ENCODE results near the gene HDAC5.

Gene HDAC5

DNA sequence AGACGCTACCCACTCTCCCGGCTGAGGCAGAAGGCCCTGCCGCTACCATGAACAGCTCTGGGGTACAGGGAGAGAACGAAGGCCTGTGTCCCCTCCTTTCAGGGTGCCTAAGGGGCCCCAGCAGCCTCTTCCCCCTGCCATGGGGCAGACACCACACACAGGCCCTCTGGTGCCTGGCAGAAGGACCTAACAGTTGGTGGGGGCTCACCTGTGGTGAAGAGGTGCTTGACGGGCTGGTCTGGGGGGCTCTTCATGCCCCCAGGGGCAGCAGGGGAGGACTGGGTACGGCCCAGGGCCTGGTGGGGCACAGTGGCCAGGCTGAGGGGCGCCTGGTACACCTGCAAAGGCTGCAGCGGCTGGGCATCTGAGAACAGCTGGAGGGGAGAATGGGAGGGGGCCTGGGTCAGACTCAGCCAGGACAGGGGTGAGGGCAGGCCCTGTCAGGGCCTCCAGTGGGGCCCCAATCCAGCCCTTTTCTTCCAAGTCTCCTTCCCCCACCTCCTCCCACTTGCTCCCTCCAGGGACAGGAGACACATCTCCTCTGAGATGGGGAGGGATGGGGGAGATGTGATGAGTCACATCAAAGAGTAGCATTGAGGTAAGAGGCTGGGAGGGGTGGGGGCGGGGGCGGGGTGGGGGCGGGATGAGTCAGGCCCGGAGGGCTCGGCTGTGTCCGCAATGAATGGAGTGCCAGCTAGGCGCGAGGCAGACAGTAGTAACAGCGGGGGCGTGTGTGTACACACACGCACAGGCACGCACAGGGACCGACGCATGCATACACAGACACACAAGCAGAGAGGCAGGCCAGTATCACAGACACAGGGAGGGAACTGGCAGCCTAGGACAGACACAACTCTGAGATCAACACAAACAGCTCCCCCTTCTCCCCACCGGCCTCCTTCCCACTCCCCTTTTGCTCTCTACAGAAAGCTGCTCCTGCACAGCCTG lies 36.8 kb downstream of the HDAC5 start:
- DNase-seq (ENCODE audit: low read depth) = no peak

DNA sequence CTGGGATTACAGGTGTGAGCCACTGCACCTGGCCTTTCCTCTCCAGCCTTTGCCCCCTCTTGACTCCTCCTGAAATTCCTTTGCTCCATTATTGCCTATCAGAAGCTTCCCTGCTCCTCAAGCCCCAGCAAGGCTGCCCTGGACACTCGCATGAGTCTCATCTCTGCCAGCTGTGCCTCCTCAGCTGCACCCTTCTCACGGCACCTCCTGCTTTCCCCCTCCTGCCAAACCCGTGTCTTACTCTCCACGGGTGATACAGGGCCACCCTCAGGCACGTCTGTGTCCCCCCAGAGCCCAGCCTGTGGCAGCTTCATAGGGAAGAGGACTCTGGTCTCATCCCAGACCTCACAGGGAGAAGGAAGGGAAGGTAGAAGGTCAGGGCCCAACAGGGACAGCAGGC lies 37.5 kb downstream of the HDAC5 start:
- no peak for DNase-seq (ENCODE audit: low read depth)

DNA sequence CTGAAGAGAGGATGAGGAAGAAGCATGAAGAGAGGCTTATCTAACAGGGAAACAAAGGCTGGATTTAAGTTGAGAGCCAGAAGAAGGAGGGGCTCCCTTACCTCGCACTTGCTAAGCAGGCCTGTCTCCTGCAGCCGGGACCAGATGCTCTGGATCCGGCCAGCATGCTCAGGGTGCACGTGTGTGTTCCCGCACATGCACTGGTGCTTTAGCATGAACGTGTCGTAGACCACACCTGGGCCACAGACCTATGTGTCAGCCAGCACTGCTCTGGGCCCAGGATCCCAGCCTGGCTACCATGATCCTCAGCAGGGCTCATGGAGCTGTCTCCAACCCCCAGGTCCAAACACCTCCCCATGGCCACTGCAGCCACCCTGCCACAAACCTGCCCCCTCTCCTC lies 38.5 kb downstream of the HDAC5 start:
- DNase-seq (ENCODE audit: low read depth) = no peak

DNA sequence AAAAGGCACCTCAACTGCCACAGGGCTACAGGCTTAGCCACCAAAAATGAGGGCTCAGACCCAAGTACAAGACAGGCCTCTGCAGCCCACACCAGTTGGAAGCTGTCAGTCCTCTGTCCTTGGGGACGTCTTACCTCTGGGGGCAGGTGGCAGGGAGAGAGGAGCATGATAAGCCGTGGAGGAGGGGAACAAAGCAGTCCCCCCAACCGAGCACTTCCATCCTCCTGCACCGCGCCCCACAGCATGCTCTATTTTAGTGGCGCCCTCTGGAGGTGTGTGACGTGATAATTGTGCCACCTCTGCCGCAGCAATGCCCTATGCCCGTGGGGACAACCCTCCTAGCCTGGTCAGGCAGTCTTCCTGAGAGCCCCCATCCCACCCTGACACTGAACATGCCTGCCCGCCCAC lies 39.3 kb downstream of the HDAC5 start:
- DNase-seq (ENCODE audit: low read depth) = no peak

DNA sequence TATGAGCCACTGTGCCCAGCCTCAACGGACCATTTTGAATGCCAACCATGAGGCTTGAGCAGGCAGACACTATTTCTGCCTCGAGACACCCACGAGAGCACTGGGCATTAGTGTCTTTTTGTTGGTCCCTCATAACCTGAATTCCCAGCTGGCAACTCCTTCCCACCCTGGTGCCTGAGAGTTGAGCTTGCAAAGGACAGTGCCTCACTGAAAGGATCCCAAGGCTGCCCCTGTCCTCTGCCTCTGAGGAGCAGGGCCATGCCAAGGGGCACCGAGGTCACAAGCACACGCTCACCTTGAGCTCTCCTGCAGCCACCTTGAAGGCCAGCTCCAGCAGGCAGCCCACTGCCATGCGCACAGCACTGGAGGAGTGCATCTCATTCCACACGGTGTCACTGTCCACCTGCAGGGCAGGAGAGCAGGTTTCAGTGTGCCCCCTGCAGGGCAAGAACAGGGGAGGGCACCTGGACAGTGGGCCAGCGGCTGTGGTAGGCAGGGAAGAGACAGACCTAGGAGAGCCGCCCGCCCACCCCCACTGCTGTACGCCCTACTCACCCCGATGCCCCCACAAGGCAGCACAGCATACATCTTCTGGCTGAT lies 40.1 kb downstream of the HDAC5 start:
- no peak for DNase-seq (ENCODE audit: low read depth)

DNA sequence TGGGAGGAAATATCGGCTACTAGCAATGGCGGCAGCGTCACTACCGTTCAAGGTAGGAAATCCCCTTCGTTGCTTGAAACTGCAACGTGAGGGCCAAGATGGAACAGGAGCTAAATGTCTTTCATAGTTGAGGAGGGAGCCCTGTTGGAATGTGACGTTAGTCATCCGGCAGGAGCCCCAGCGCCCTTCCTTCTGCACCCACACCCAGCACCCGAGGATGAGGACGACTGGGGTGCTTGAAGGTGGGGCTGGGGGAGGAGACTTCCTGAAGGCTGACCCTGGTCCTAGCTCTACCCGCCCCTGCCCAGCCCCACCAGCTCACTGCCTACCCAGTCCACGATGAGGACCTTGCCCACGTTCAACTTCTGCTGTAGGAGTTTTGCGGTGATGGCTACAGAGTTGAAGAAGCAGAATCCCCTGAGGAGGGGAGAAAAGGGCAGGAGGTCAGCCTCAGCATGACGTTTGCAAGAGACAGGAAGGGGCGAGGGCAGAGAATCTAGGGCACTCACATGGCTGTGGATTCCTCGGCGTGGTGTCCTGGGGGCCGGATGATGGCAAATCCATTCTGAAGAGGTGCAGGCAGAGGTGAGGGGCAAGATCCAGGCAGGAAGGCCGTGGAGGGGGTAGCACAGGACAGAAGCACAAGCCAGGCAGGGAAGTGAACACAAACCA lies 41.0 kb downstream of the HDAC5 start:
- no peak for DNase-seq (ENCODE audit: low read depth)

DNA sequence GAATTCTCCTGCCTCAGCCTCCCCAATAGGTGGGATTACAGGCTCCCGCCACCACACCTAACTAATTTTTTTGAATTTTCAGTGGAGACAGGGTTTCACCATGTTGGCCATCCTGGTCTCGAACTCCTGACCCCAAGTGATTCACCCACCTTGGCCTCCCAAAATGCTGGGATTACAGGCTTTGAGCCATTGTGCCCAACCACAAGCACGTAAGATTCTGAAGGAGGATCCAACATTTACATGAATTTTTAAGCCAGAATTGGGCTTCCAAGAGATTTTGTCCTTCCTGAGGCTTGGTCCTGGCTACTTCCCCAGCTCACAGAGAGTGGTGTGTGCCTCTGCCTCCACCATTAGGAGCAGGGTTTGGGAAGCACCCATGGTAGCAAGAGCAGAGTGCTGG lies 41.8 kb downstream of the HDAC5 start:
- no peak for DNase-seq (ENCODE audit: low read depth)

DNA sequence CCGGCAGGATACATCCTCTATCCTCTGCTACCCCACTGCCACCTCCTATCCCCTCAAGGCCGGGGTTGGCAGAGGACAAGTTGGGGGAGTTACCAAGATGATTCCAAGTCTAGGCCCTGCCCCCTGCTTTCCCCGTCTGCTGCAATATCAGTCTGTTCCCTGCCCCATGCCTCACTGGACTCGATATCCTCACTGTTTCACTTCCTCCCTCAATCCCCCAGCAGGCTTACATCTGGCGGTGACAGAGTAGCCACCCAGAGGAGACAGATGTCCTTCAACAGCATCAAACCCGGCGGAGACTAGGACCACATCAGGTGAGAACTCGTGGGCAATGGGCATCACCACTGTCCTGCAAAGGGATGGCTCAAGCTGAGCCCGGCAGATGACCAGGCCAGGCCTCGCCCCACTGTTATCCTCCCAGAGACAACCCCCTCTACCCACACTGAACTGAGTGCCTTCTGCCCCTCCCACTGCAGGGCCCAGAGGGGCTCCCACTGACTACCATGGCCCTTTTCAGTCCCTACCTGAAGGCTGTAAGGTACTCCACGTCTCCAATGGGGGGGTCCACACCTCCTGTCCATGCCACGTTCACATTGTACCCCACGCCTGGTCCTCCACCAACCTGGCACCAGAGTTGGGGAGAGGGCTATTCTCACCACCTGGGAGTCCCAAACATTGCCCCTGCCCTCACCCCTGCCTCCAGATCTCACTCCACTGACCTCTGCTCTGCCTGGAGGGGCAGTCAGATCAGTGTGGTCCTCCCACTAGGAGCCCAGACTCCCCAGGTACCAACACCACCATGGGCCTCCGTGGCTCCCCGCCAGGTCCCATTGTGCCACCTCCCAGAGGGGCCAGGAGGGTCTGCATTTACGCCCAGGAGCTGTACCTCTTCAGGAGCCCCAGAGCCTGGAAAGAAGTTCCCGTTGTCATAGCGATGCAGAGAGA lies 43.3 kb downstream of the HDAC5 start:
- no peak for DNase-seq (ENCODE audit: low read depth)

DNA sequence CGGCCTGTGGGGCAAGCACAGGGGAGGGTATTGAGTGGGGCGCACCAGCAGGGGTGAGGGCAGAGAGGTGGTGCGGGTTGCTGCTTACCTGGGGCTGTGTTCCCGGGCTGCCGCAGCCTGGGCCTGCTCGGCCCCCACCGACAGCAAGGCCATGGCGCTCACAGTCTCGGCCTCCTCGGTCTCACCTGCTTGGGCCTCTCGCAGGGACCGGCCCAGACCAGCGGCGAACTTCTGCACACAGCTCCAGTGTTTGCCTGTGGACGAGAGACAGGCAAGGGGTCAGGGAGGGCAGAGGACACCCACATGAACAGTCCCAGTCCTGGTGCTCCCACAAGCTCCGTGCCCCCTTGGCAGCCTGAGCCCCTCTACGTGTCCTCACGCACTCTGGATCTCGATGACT lies 45.0 kb downstream of the HDAC5 start:
- no peak for DNase-seq (ENCODE audit: low read depth)

DNA sequence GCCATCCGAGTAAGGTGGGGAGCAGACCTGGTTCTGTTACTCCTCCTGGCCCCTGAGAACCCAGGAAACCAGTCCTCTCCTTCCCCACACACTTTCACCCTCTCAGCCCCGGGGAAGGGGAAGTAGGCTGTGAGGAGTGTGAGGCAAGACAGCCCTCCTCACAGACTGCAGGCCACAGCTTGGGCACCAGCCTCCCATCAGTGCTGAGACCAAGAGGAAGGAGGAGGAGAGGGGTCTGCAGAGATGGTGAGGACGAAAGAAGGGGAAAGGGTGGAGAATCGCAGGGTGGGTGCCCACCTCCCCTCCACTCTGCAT lies 45.9 kb downstream of the HDAC5 start:
- no peak for DNase-seq (ENCODE audit: low read depth)

DNA sequence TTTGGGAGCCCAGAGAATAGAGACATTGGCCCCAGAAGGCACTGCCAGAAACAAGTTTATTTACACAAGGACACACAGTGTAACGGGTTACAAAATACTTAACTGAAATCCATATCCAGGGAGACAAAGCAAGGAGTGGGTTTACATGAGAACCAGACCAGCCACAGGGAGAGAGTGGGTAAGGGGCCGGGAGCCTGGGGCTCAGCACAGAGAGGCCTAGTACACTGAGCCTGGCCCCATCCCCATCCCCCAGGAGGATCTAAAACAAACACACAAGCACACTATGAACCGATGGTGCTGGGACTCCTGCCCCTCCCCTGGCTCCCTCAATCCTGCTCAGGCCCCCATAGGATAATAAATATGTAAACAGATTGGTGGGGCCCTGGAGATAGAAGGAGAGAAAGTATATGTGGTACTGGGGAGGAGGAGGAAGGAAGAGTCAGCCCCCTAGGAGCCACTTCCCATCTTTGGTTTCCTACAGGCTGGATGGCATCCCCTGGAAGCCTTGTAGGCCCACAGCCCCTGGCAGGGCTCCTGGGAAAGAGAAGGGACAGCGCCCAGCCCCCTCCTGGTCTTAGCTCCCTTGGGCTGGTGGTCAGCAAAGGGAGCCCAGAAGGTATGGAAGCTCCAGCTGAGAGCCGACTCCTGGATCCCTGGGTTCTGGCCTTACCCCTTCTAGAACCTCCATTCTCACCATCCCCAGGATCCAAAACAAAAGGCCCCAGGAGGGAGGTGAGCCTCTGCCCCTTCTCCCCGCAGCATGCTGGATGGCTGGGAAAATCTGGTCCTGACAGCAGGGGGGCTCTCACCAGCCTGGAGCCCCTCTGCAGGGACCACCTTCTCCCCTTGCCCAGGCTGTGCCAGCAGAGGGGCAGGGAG lies 46.5 kb downstream of the HDAC5 start:
- no peak for DNase-seq (ENCODE audit: low read depth)

DNA sequence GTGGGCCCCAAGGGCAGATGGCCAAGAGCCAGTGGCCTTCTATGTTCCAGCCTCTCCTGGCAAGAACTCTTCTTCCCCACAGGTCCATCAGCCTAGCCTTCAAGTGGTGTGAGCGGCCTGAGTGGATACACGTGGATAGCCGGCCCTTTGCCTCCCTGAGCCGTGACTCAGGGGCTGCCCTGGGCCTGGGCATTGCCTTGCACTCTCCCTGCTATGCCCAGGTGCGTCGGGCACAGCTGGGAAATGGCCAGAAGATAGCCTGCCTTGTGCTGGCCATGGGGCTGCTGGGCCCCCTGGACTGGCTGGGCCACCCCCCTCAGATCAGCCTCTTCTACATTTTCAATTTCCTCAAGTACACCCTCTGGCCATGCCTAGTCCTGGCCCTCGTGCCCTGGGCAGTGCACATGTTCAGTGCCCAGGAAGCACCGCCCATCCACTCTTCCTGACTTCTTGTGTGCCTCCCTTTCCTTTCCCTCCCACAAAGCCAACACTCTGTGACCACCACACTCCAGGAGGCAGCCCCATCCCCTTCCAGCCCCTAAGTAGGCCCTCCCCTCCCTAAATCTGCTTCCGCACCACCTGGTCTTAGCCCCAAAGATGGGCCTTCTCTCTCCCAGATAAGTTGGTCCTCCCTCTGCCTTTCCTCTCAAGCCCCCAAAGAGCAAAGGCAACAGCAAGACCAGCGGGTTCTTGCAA lies 47.7 kb downstream of the HDAC5 start:
- no peak for DNase-seq (ENCODE audit: low read depth)

DNA sequence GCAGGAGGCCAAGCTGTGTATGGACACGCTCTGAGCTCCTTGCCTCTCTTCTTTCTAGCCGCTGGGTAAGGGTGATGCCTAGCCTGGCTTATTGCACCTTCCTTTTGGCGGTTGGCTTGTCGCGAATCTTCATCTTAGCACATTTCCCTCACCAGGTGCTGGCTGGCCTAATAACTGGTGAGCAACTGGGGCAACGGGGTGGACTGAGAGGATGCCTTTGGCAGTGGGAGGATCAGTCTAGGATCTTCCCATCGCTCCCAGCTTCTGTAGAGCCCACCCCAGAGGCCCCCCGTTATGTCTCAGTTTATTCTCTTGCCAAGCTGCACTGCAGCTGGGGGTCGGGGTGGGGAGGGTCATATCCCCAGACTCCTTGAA lies 48.5 kb downstream of the HDAC5 start:
- no peak for DNase-seq (ENCODE audit: low read depth)

DNA sequence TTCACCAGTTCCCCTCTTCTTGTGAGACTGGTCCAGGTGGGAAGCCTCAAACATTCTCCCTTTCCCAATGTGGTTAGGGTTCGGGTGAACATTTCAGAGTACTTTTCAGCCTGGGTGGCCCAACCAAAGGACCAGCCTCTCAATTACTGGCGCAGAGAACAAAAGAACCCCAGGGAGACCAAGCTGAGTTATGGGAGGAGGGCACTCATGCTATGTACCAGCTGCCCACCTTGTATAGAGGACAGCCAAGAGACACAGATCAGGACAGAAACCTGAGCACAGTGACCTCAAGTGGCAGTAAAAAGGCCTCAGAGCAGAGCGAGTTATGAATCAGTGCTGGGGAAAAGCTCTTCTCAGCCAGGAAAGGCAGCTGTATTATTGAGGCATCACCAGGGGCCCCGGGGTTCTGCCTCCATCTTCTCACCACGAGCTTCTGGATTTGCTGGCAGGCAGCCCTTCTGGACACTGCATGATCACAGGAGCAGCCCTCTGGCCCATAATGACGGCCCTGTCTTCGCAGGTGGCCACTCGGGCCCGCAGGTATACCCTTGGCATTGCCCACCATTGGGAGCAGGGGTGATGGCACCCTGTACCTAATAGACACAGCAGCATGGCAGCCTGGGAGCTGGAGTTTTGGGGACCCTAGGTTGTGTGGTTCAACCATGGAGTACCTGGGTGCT lies 49.1 kb downstream of the HDAC5 start:
- DNase-seq (ENCODE audit: low read depth) = no peak

DNA sequence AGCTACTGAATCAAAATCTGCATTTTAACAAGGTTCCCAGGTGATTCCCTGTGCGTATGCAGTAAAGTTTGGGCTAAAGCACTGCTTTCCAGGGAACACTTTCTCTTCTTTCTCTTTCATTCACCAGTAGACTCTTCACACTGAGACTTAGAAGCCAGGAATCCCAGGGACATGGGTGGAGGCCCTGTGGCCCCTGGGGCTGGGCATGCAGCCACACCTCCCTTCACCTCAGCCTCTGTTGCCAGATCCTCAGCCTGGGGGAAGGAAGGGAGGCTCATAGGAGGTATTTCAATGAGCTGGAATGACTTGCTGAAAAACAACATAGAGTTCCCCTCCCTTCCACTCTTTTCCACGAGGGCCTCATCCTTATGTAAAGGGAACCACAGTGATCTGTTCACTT lies 51.7 kb downstream of the HDAC5 start:
- no peak for DNase-seq (ENCODE audit: low read depth)

DNA sequence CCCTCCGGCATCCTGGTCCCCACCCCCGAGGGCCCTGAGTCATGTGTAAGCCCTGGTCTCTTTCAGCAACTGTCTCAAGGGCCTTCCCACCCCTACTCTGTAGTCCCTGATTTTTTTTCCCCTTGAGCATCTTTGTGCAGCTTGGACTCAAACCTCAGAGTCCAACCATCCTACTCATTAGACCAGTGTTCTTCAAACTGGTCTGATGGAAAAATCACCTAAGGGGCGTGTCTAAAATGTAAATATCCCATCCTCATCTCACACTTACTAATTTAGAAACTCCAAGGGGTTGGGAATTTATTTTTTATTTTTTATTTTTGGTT lies 52.3 kb downstream of the HDAC5 start:
- DNase-seq (ENCODE audit: low read depth) = no peak

DNA sequence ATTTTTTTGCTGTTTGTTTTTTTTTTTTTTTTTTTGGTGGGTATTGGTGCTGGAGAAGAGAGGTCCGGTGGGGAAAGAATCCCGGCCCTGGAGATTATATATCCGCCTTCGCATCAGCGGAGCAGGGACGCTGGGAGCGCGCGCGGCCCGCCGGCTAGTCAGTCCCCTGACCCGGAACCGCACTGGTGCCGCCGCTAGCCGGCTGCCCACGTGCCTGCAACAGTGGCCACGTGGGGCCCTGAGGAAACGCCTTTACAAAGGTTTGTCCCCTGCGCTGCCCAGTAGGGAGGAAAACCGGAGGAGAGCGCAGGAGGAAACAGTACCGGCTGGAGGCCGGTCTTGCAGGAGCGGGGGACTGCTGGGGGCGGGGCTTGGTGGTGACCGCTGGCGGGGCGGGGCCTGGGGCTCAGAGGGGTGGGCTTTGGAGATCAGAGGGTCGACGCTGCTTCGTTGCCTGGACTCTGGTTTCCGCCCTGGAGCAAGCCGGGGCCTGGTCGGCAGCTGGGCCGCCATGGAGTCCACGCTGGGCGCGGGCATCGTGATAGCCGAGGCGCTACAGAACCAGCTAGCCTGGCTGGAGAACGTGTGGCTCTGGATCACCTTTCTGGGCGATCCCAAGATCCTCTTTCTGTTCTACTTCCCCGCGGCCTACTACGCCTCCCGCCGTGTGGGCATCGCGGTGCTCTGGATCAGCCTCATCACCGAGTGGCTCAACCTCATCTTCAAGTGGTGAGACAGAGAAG lies 52.8 kb downstream of the HDAC5 start, which contains the start of gene G6PC3:
Gene G6PC3, plus strand, starts transcription at position 281 of the 743 bp plus-strand sequence. Its CDS starts 231 bp downstream, at position 512.
- peak; percentile 60 for DNase-seq (ENCODE audit: low read depth)

DNA sequence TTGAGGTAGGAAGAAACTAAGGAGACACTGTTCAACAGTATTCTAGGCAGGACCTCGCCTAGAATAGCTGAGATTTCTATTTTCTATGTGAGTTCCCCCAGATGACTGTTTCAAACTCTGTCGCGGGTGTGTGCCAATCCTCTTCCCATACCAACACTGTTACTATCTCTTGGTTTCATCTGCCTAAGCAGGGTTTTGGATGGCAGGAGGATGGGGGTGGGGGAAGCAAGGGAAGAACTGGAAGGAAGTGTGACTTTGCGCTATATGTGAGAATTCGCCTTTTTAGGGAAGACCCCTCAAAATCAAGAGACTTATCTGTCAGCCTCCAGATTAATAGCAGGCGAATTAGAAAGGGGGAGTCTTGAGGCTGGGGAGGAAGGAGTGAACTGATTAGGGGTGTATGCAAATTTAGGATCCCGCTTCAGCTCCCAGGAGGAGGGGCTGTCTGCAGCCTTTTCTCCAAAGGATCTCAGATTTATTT lies 53.4 kb downstream of the HDAC5 start:
- DNase-seq (ENCODE audit: low read depth) = no peak

DNA sequence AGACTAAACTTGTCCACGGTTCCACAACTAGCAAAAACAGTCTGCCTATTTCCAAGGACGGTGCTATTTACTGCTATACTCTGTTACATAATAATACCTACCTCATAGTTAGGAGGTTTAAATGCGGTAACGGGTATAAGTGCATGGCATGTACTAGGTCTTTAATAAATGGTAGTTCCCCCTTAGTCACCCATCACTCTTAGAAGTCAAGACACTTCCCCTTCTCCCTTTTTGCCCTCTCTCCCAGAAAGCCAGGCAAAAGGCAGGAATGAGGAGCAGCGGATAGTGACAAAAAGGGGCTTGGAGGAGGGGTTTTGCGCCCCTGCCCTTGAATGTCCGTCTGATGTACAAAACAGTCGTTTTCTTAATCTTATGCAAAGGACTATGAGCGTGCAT lies 55.9 kb downstream of the HDAC5 start:
- no peak for DNase-seq (ENCODE audit: low read depth)
